22Rv1 (cell line): ENCODE results near the gene PLXNB1.
A peak's percentile ranks its signal among the peaks of the same experiment; 100 is the strongest.

Source experiments
- H3K27ac ChIP-seq: fragments of 450-650 bp; 2 replicates; pipeline ENCODE4 v1.5.1; 2017
- ZFX ChIP-seq: fragments of 450-650 bp; IDR thresholded peaks from 2 replicates; pipeline ENCODE4 v1.6.1; 2017; ENCODE audit warnings: antibody characterized with exemption, borderline replicate concordance
- TF ChIP-seq, protein P1 (sequence below): fragments of 450-650 bp; IDR thresholded peaks from 2 replicates; pipeline ENCODE4 v1.5.1; 2017; ENCODE audit warnings: mild to moderate bottlenecking

PLXNB1 gene

DNA sequence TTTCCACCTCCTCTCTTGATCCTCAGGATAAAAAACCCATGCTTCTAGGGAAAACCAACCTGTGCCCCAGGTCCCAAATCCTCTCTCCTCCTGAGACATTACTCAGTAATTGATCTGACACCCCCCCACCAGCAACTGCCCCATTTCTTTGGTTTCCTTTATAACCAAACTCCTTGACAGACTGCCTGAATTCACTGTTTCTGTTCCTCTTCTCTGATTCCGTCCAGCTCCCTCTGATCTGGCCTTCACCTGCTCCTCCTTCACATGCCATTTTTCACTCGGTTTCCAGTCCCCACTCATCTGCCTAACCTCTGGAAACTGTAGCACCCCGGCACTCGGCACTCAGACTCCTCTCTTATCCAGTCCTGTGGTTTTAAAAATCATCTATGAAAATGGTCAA is 7.9 kb upstream of the PLXNB1 start:
- no peak overlapping the region for H3K27ac ChIP-seq
- TF ChIP-seq ZFX: no peak
- TF ChIP-seq, protein P1, sequence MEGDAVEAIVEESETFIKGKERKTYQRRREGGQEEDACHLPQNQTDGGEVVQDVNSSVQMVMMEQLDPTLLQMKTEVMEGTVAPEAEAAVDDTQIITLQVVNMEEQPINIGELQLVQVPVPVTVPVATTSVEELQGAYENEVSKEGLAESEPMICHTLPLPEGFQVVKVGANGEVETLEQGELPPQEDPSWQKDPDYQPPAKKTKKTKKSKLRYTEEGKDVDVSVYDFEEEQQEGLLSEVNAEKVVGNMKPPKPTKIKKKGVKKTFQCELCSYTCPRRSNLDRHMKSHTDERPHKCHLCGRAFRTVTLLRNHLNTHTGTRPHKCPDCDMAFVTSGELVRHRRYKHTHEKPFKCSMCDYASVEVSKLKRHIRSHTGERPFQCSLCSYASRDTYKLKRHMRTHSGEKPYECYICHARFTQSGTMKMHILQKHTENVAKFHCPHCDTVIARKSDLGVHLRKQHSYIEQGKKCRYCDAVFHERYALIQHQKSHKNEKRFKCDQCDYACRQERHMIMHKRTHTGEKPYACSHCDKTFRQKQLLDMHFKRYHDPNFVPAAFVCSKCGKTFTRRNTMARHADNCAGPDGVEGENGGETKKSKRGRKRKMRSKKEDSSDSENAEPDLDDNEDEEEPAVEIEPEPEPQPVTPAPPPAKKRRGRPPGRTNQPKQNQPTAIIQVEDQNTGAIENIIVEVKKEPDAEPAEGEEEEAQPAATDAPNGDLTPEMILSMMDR: no peak

DNA sequence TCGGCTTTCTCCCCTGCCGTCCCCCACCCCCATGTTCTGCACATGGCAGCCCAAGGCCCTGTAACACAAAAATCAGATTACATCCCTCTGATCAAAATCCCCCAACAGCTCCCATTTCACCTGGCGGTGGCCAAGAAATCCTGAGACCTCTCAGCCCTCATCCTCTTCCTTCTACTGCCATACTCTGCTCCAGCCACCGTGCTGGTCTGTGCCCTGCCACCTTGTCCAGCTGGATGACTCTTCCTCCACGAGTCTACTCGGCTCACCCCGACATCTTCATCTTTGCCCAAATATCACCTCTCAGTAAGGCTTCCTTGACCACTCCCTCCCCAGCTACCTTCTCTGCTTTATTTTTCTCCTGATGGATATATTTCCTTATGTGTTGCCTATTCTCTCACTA is 7.0 kb upstream of the PLXNB1 start:
- H3K27ac ChIP-seq: no peak overlapping the region; the same call in 1 of the 2 replicates
- TF ChIP-seq, protein P1: no peak
- TF ChIP-seq ZFX: no peak

DNA sequence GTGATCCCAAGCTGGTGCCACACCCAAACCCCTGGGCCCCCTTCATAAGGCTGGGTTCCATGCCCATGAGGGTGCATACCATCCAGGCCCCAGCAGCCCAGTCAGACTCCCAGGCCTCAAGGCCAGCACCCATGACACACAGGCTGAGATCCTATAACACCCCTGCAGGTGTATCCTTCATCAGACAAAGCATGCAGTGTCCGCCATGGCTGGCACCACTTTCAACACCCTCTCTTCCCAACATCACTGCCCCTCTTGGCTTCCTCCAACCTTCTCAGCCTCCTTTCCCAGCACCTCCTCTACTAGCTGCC is 6.5 kb upstream of the PLXNB1 start:
- no peak overlapping the region for H3K27ac ChIP-seq
- TF ChIP-seq, protein P1: no peak
- TF ChIP-seq ZFX: no peak

DNA sequence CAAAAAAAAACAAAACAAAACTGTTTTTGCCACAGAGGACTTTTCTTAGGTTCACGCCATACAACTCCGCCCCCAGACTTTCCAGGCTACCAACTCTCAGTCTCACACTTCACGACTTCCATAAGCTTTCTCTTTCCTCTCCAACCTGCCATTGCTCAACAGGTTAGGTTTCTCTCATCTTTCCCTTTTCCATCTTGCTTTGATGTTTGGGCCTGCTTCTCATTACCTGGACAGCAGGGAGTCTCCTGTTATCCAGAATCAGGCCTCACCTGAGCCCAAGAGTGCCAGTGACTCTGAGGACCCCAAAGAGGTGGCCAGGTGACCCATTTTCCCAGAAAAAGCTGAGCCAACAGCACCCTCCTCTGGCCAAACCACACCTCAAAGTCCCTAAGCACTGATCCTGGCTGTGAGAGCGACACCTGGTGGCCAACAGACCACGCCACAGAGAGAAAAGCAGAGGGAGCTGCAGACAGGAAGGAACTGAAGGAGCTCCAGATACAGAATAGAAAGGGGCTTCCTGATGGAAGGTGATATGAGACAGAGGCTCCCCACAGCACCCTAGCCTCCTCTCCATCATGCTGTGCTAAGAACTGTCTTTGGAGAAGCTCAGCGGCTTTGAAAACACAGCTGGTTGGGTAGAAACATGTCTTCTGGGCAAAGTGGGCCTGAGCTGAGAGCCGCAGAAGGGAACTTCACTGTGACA is 6.0 kb upstream of the PLXNB1 start:
- no peak for TF ChIP-seq ZFX
- TF ChIP-seq, protein P1: peak; percentile 100
- H3K27ac ChIP-seq: no peak overlapping the region

DNA sequence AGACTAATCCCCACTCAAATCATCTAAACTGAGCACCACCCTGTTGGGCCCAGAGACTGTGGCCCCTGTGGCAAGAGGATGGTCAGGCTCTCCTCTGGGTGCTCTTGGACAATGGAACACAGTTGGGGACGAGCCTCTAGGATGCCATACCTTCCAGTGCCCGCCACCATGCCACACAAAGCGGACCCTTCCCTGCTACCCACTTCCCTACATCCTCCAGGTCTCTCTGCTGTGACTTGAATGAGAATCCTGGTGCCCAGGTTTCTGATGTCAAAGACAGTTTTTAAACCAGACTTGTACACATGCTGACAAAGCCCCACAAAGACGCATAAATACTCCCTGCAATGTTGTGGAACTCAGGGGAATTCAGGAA is 5.3 kb upstream of the PLXNB1 start:
- no peak overlapping the region for H3K27ac ChIP-seq
- TF ChIP-seq, protein P1: no peak
- TF ChIP-seq ZFX: no peak

DNA sequence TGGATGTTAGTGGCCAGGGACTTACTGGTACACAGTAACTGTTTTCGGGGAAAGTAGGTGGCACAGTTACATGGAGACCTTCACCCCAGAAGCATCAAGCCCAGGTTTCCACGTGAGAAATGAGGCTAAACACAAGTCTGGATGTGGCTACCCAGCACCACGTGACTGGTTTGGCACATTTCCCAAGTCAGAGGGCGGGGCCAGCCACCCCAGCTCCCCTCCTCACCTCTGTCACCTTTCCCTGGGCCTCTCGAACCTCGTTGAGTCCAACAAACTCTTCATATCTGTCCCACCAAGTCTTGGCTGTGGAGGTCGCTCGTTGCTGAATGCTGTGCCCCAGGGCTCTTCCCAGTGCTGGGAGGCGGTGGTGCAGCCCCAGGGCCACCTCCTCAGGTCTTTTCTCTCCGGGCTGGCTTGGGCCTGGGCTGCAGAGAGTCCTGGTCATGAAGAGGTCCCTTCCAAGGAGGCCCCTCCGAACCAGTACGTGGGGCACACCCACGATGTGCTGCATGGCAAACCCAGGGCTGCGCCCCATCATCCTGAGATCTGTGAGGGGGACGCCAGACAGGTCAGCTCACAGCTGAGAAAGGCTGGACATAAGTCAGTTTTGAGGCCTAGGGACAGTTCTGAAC is 4.8 kb upstream of the PLXNB1 start:
- TF ChIP-seq, protein P1: no peak
- TF ChIP-seq ZFX: no peak
- H3K27ac ChIP-seq: no peak overlapping the region

DNA sequence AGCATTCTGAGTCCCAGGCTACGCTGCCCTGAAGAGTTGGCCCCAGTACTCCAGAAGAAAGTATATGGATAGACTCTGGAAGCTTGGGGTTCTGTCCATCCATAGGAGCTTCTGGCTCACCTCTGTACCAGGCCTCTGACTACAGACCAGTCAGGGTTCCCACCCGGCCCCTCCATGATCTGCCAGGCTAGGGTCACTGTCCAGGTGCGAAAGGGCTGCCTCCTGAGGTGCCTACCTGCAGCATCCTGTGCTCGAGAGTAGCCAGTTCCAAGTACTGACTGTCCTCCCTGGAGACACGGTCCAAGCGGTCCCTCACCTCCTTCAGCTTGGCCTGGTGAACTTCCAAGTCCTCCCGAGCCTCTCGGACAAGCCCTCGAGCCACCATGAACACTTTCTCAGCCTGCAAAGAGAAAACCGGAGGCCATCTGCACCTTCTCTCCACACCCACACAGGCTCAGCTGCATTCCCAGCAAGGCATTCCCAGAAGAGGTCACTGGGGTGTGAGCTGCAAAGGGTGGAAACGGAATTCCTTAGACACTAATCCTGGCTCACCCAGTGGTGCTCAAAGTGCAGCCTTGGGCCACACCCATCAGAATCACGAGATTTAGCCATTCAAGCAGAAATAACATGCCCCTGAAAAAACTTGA is 3.7 kb upstream of the PLXNB1 start:
- no peak for TF ChIP-seq ZFX
- TF ChIP-seq, protein P1: no peak

More for the DNA sequence above, 3.7 kb upstream of the PLXNB1 start:
- H3K27ac ChIP-seq: no peak overlapping the region
